Measurements from ENCODE around the gene SPACDR. TPM values are rescaled to one million over a fixed set of nuclear protein-coding genes. Genes with fewer than 3 reads are reported as not detected.

The SPACDR gene
- total RNA-seq, 1 donor from 2014 or later, result 2.8 TPM

DNA sequence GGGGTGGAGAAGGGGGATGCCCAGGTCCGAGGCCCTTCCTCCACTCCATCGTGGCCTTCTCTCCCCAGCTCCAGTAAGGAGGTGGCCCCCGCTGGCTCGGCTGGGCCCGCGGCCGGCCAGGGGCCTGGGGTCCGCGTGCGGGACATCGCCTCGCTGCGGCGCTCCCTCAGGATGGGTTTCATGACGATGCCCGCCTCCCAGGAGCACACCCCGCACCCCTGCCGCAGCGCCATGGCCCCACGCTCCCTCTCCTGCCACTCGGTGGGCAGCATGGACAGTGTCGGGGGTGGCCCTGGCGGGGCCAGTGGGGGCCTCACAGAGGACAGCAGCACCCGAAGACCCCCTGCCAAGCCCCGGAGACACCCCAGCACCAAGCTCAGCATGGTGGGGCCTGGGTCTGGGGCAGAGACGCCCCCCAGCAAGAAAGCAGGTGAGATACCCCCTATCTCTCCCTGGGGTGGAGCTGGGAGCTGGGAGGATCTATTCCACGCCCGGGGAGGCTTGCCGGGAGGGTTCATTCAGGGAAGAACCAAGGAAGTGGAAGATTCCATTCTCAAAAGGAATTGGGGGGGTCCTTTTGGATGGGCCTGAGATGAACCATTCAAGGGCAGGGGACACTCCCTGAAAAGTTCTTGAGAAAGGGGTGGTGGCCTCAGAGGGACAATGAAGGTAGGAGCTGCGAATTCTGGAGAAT is 22.8 kb upstream of the SPACDR start:
- Mint-ChIP-seq H3K4me3 (no peak overlapping the region), H3K27me3 (no peaks in the 10 kb centered on the region), H3K36me3 (no peaks in the 10 kb centered on the region), H3K9me3 (no peaks in the 10 kb centered on the region), H3K27ac (no peak overlapping the region), H3K4me1 (ENCODE audit: unreplicated experiment) (peaks cover 23% of the 10 kb centered on the region)
- TF ChIP-seq, protein P1, sequence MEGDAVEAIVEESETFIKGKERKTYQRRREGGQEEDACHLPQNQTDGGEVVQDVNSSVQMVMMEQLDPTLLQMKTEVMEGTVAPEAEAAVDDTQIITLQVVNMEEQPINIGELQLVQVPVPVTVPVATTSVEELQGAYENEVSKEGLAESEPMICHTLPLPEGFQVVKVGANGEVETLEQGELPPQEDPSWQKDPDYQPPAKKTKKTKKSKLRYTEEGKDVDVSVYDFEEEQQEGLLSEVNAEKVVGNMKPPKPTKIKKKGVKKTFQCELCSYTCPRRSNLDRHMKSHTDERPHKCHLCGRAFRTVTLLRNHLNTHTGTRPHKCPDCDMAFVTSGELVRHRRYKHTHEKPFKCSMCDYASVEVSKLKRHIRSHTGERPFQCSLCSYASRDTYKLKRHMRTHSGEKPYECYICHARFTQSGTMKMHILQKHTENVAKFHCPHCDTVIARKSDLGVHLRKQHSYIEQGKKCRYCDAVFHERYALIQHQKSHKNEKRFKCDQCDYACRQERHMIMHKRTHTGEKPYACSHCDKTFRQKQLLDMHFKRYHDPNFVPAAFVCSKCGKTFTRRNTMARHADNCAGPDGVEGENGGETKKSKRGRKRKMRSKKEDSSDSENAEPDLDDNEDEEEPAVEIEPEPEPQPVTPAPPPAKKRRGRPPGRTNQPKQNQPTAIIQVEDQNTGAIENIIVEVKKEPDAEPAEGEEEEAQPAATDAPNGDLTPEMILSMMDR (conservative IDR thresholded peaks at IDR 0.05), result no peak
- no peak for DNase-seq (ENCODE audit: extremely low spot score, unreplicated experiment)

DNA sequence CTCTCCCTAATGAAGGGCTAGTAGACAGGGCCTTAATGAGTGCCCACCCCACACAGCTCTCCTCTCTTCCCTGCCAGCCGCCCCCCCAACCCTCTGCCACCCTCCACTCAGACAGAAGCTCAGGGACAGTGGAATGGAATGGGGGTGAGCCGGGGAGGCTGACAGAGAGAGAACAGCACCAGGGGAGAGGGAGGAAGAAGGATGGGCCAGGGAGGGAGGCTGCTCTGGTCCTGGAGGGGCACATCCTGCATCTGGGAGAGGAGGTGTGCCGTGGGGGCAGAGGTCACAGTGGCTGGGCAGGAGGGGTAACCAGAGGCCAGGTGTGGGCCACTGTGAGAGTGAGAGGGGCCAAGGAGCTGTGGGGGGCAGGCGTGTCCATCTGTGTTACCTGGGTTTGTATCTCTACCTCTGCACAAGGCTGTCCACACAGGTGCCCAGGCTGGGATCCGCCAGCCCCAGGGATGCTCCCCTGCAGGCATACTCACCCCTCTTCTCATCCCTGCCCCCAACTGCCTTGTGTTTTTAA is 22.1 kb upstream of the SPACDR start:
- Mint-ChIP-seq H3K27ac (peak overlapping the region; percentile 66), H3K27me3 (no peaks in the 10 kb centered on the region), H3K4me3 (peak overlapping the region; percentile 82), H3K36me3 (no peaks in the 10 kb centered on the region), H3K9me3 (no peaks in the 10 kb centered on the region), H3K4me1 (ENCODE audit: unreplicated experiment) (peaks cover 26% of the 10 kb centered on the region)
- TF ChIP-seq, protein P1 (conservative IDR thresholded peaks at IDR 0.05), result no peak
- no peak for DNase-seq (ENCODE audit: extremely low spot score, unreplicated experiment)

DNA sequence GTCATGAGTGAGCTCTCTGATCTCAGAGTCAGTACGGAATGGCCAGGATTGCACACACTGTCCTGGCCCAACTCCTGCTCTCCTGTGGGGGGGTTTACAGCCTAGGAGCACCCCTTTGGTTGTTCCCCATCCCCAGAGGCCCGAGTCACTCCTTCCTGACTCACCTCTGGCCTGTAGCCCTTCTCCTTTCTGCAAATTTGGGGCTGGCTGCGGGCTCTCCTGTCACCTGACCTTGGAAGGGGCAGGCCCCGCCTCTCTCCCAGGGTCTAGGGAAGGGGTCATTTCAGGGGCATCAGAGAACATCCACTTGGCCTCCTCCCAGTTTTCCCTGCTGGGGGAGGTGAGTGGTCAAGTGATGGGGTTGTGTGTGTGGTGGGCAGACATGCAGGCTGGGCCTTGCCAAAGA is 21.4 kb upstream of the SPACDR start:
- Mint-ChIP-seq H3K9me3 (no peaks in the 10 kb centered on the region), H3K4me3 (peak overlapping the region; percentile 82), H3K27ac (peak overlapping the region; percentile 66), H3K4me1 (ENCODE audit: unreplicated experiment) (peaks cover 26% of the 10 kb centered on the region), H3K27me3 (no peaks in the 10 kb centered on the region), H3K36me3 (no peaks in the 10 kb centered on the region)
- no peak for DNase-seq (ENCODE audit: extremely low spot score, unreplicated experiment)
- TF ChIP-seq, protein P1 (conservative IDR thresholded peaks at IDR 0.05), result no peak

DNA sequence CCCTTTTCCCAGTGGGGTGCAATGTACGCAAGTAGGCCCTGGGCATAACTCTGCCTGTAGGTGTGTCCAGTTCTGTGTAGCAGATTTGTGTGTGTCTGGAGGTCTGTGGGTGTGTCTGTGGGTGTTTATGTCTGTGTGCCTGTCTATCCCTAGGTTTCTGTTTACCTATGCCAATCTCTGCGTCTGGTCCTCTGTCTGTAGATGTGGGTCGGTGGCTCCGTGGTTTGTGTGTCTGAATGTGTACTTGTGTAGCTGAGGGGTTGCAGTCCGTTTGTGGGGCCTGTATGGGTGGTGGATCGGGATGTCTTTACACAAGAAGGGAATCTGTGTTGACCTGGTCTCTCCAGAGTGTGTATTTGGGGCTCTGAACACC is 20.6 kb upstream of the SPACDR start:
- no peaks in the 10 kb centered on the region for H3K9me3 Mint-ChIP-seq

DNA sequence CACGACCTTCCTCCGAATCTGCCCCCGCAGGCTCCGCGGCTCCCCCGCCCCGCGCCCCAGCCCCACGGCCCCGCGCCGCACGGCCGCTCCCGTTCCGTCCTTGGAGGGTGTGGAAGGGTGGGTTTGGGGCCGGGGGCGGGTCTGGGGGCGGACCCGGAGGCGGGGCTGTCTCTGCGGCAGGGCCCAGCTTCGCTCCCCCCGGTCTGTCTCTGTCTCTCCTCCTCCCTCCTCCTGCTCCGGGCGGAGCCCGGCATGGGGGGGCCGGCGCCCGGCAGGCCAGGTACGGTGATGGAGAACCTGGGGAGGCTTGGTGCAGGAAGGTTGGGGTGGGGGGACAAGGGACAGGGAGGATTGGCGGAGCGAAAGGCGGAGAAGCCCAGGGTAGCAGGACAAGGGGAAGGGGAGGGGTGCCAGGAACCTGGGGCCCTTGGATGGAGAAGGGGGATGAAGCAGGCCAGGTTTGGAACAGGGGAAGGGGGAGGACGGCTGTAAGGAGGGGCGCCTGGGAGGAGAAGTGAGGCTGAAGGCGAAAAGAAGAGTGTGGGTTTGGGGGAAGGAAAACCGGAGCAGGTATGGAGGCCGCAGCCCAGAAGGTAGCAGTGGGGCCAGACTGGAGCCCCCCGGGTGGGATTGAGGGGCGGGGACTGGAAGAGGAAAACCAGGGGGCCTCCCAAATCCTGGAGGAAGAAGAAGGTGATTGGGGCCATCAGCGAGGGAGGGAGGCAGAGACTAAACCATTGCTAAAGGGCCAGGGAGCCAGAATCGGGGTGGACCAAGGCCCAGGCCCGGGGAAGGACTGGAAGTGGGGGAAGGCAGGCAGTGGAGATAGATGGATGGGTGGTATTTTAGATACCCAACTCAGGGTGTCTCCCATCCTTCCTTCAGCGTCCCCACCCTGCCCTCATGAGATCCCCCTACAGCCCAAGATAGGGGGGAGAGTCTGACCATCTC is 19.9 kb upstream of the SPACDR start, which contains the start of gene NYAP1:
TSS of gene NYAP1 (plus strand) at position 206 of the 951 bp plus-strand sequence. CDS start 1,385 bp downstream, outside the sequence.
- Mint-ChIP-seq H3K27me3 (no peaks in the 10 kb centered on the region), H3K4me1 (ENCODE audit: unreplicated experiment) (peaks cover 21% of the 10 kb centered on the region), H3K27ac (peak within 1 kb of the TSS; percentile 78), H3K36me3 (no peaks in the 10 kb centered on the region), H3K9me3 (no peaks in the 10 kb centered on the region), H3K4me3 (peak within 1 kb of the TSS; percentile 92)
- TF ChIP-seq, protein P1 (conservative IDR thresholded peaks at IDR 0.05), result no peak
- DNase-seq (ENCODE audit: extremely low spot score, unreplicated experiment), result no peak

More for the DNA sequence above, 20.6 kb upstream of the SPACDR start:
- H3K36me3 Mint-ChIP-seq, result no peaks in the 10 kb centered on the region
- peaks cover 19% of the 10 kb centered on the region for H3K4me1 Mint-ChIP-seq (ENCODE audit: unreplicated experiment)
- TF ChIP-seq, protein P1 (conservative IDR thresholded peaks at IDR 0.05), result no peak
- H3K27me3 Mint-ChIP-seq, result no peaks in the 10 kb centered on the region
- DNase-seq (ENCODE audit: extremely low spot score, unreplicated experiment), result no peak
- H3K4me3 Mint-ChIP-seq, result peak overlapping the region; percentile 84
- H3K27ac Mint-ChIP-seq, result peak overlapping the region; percentile 16

Measured in type B pancreatic cell (in vitro differentiated cells).